Activated CD8-positive, alpha-beta memory T cell treated with anti-CD3 and anti-CD28 coated beads for 1 hour (primary cell): ENCODE measurements around the gene BLACAT1.

Source experiments
- DNase-seq, 2 donors: peaks; one replicate each; pipeline ENCODE4 v3.0.0-alpha.2; 2020; ENCODE audit warnings: low read depth in 1 of 2; ENCODE audit errors: extremely low read depth in 1 of 2

Gene BLACAT1

DNA sequence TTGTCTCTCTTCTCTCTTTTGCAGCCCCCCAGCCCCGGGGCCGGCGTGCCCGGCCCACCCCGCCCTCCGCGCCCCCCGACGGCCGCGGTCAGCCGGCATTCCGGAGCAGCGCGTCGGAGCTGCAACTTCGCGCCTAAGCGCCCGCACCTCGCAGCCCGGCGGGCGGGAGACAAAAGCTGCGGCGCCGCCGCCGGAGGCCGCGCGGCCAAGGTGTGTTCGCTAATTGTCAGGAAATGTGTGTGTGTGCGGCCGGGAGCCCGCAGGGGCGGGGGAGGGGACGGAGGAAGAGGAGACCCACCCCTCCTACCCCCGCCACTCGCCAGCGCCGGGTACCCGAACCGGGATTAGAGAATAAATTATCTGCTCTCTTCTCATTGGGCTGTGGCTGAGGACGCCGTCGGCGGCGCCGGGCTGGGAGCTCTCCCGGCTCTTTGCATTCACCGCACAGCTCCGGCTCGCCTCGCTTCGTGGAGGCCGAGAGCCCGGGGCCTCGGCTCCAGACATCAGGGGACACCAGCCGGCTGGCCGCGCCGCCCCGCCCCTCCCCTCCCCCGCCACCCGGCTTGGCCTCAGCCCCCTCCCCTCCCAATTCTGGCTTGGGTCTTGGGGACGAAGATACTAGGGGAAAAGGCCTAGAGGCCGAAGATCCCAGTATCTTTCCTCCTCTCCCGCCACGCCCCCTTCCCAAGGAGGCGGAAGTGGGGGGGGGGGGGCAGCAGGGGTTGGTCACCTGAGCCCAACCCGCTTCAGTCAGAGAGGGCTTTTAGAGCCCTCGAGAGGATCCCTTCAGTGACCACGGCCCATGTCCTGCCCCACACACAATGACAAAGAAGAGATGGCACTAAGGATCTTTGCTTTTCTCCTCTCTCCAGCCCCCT, 1.3 kb upstream of the BLACAT1 start:
- DNase-seq, result no peak

GRCh38 chr1:205456383-205456867, 580 bp upstream of the BLACAT1 start:
- DNase-seq, result no peak

GRCh38 chr1:205454903-205455335, 926 bp downstream of the BLACAT1 start:
- DNase-seq, result no peak

- no peak for DNase-seq
Observed at GRCh38 chr1:205453466-205453865, 2.4 kb downstream of the BLACAT1 start.

DNA sequence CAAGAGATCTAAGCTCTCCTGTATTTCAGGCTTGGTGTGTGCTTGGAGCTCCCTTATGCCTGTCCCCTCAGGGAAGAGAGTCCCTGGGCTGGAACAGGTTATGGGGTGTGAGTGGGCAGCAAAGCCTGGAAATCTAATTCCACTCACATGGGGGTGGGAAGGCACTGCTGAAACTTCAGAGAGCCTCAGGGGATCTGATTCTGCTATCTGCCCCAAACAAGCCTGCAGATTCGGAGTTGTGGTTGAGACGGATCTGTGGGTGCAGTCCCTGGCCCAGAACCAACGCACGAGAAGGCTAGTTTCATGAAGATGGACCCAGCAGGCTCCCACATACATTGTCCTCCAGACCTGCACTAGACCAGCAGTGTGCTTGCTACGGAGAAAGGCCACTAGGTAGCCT, 2.9 kb downstream of the BLACAT1 start:
- DNase-seq, result no peak

GRCh38 chr1:205452364-205452763, 3.5 kb downstream of the BLACAT1 start:
- no peak for DNase-seq

GRCh38 chr1:205451759-205452164, 4.1 kb downstream of the BLACAT1 start:
- DNase-seq, result no peak

- DNase-seq, result no peak
Observed at GRCh38 chr1:205451202-205451601, 4.6 kb downstream of the BLACAT1 start.

- DNase-seq, result no peak
Observed at GRCh38 chr1:205450448-205450847, 5.4 kb downstream of the BLACAT1 start.

GRCh38 chr1:205449750-205450443, 5.9 kb downstream of the BLACAT1 start:
- no peak for DNase-seq

DNA sequence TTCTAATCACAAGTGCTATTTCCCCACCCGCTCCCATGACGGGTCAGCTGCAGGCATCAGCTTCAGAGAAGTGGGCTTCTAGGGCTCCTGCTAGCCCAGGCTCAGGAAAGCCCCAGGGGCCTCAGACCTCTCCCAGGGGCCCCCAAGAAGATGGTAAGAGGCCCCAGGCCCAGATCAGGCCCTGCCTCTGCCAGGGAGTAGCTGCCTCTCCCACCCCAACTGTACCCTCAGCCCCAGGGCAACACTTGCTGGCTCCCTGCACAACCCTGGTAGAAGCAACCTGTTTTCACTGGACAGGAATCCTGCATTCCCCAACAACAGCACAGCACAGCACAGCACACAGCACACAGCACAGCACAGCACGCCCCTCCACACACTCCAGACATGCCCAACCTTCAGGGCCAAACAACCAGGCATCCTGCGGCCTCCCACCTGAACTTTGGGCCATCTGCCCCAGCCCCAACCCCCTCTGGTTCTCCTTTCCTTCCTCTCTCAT, 6.5 kb downstream of the BLACAT1 start:
- no peak for DNase-seq

DNA sequence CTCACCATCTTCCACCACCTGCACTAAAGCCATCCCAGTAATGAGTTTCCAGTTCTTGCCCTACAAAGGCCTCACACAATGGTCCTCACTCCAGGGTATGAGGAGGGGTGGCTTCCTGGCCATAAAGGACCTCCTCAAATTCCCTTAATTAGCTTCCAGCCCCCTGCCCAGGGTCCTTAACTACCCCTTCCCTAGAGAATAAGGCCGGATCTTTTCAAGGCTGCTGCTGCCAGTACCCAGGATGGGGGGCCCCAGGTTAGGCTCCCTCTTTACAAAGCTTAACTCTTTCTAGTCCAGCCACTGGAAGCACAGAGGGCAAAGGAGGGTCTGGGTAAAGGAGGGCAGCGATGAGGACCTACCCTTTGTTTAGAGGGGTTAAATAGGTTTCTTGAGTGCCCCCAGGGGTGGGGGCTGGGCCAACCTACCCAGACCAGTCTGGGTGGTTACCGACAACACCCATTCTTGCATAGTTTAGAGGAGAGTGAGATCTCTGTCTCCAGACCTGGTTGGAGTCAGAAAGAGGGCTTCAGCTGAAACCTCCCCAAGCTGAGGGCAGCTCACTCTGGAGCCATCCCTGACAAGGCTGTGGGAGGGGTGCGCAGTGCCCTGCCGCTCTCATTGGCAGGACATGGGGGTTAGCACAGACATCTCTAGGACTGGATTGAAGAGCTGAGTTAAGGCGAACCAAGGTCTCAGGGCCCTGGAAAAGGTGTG, 7.1 kb downstream of the BLACAT1 start:
- no peak for DNase-seq

DNA sequence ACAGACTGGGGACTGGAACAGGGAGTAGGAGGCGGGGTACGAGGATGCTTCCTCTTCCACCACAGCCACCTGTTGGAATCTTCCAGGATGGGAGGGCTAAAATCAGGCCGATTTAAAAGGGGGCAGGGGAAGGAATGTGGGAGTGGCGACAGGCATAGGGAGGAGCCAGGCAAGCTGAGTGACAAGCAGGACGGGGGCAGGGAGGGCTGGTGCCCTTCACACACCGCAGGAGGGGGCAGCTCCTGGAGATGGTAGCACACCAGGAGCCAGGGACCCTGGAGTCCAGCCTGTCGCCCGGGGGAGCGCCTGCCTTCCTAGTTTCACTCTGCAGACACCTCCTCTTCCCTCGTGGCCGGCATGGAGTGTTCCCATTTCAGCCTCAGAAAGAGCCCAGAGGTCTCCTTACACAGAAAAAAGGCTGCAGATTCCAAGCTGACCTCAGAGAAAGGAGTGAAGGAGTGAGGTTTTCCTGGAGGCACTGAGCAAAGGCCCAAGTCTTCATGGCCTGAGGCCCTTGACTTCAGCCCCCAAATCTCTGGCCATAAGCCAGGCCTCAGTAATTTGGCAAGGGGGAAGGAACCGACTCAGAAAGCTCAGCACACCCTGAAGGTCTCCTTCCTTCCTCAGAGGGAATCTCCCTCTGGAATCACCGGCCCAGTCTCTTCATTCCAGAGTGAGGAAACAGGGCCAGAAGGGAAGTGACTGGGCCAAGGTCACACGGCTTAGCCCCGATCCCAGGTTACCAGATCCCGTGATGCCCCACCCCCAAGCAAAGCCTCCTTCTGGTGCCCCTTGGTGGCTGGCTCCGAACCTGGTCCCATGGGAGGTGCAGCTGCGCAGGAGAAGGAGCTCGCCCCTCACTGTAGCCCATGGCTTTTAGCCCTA, 8.1 kb downstream of the BLACAT1 start:
- DNase-seq, result no peak

- DNase-seq, result no peak
Observed at GRCh38 chr1:205446828-205447227, 9.0 kb downstream of the BLACAT1 start.

DNA sequence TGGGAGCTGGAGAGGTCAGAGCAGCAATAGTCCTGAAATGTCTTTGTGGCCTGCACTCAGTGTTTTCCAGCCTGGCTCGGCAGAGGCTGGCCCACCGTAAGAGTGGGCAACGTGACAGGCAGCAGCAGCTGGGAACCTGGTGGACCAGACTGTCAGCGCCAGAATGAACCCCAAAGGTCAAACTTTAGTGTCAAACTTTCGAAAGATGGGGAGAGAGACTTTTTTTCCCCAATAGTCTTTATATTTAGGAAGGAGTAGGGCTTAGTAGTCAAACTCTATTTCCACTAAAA, 10.3 kb downstream of the BLACAT1 start:
- DNase-seq, result no peak

GRCh38 chr1:205444931-205445645, 10.8 kb downstream of the BLACAT1 start:
- no peak for DNase-seq

- no peak for DNase-seq
Observed at GRCh38 chr1:205444300-205444930, 11.4 kb downstream of the BLACAT1 start.

DNA sequence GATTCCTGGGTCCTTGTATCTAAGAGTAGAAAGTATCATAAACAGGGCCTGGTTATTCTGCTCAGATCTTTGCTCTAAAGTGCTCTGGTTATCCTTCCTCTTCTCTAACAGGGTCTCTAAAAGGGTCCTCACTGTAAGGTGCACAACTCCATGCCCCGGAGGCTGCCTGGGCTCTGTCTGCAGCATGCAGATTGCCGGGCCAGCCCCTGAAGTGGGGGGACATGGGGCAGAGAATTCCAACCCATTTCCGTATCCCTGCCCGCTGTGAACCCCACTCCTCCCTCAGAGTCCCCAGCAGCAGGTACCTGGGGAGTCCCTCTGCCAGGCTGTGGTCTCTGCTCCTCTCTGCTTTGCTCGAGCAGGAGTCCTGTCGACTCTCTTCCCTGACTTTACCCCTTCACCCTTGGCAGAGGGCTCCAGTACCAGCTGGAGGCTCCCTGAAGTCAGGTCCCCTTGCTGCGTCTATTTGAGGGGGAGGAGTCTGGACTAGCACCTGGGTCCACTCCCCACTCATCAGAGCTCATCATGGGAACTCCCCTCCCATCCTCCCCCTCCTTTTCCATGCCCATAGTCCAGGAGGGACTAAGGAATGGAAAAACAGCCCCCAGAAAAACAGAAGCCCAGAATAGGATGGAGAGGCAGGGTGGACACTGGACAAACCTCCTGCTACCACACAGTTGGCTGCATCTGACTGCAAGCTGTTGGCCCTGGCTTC, 12.1 kb downstream of the BLACAT1 start:
- DNase-seq, result no peak
